Gastroesophageal sphincter (tissue), 3 donors: ENCODE measurements around the gene MEF2A.

Experiments
- EP300 ChIP-seq: sonication (generic); formaldehyde crosslinking; IDR thresholded peaks from one replicate; pipeline ENCODE4 v1.6.1; 2017; ENCODE audit warnings: antibody characterized with exemption, mild to moderate bottlenecking
- POLR2A ChIP-seq, 2 donors: fragments of 450-650 bp; IDR thresholded peaks; one replicate each; pipeline ENCODE4 v1.6.1; 2017; ENCODE audit warnings: antibody characterized with exemption in 2 of 2, mild to moderate bottlenecking in 2 of 2, moderate library complexity in 1 of 2
- POLR2AphosphoS5 ChIP-seq: sonication (generic); formaldehyde crosslinking; IDR thresholded peaks from one replicate; pipeline ENCODE4 v1.6.1; 2017; ENCODE audit warnings: antibody characterized with exemption
- TF ChIP-seq, protein P1 (sequence below), 4 experiments: fragments of 200-600 bp in 2 of 4; fragments of 450-650 bp in 2 of 4; sonication (generic) in 1 of 4; IDR thresholded peaks; one replicate each; pipeline ENCODE4 v1.5.1; 2017 to 2019; ENCODE audit warnings: antibody characterized with exemption in 4 of 4, mild to moderate bottlenecking in 2 of 4, moderate library complexity in 2 of 4

DNA sequence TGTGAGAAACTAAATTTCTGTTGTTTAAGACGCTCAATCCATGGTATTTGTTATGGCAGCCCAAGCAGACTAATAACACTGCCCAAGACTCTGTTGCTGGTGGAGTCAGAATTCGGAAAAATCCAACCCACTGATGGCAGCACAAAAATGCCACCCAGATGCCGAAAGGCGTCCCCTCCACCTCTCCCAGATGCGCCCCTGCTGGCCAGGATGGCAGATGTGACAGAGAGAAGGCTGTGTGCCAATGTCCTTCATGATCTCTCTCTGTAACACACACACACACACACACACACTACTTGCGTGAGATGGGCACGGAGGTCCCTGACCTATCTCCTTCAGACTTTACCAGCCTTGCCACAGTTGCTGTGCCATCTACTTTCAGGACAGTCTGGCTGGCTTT lies 178.4 kb downstream of the MEF2A start:
- TF ChIP-seq, protein P1, sequence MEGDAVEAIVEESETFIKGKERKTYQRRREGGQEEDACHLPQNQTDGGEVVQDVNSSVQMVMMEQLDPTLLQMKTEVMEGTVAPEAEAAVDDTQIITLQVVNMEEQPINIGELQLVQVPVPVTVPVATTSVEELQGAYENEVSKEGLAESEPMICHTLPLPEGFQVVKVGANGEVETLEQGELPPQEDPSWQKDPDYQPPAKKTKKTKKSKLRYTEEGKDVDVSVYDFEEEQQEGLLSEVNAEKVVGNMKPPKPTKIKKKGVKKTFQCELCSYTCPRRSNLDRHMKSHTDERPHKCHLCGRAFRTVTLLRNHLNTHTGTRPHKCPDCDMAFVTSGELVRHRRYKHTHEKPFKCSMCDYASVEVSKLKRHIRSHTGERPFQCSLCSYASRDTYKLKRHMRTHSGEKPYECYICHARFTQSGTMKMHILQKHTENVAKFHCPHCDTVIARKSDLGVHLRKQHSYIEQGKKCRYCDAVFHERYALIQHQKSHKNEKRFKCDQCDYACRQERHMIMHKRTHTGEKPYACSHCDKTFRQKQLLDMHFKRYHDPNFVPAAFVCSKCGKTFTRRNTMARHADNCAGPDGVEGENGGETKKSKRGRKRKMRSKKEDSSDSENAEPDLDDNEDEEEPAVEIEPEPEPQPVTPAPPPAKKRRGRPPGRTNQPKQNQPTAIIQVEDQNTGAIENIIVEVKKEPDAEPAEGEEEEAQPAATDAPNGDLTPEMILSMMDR (IDR thresholded peaks at IDR 0.05), result no peak
- TF ChIP-seq POLR2A (IDR thresholded peaks at IDR 0.05) (no peak), EP300 (no peak), POLR2AphosphoS5 (no peak)
